Activated B cell treated with CpG ODN at 0.5 μM for 24 hours (primary cell): ENCODE data around the gene GDF9. TPM values are rescaled to one million over a fixed set of nuclear protein-coding genes. Genes with fewer than 3 reads are reported as not detected.
A peak's percentile ranks its signal among the peaks of the same experiment; 100 is the strongest.

ENCODE experiments used
- ATAC-seq: fragments of 200-7000 bp; cut with Tn5 transposase; one replicate; pipeline ENCODE4 v1.10.0; 2021; ENCODE audit warnings: low read depth, mild to moderate bottlenecking, moderate library complexity
- CTCF ChIA-PET: fragments of 350-600 bp; sonication (Branson Sonifier 250); formaldehyde crosslinking; loops from one replicate; lab custom pipeline; 2021; ENCODE audit warnings: antibody characterized with exemption; lab: Charles Lee
- POLR2A ChIA-PET: fragments of 350-600 bp; sonication (Branson Sonifier 250); formaldehyde crosslinking; loops from one replicate; lab custom pipeline; 2021; ENCODE audit warnings: antibody characterized with exemption; lab: Charles Lee
- DNase-seq: peaks from one replicate; pipeline ENCODE4 v3.0.0; 2022
- H3K27ac Mint-ChIP-seq: one replicate; pipeline ENCODE4 v1.8.0; 2020; ENCODE audit warnings: mixed read lengths
- H3K27me3 Mint-ChIP-seq: one replicate; pipeline ENCODE4 v1.8.0; 2021; ENCODE audit warnings: mixed read lengths
- H3K36me3 Mint-ChIP-seq: one replicate; pipeline ENCODE4 v1.8.0; 2021; ENCODE audit warnings: low read depth, mixed read lengths
- H3K4me1 Mint-ChIP-seq: one replicate; pipeline ENCODE4 v1.8.0; 2021; ENCODE audit warnings: mixed read lengths
- H3K4me3 Mint-ChIP-seq: one replicate; pipeline ENCODE4 v1.8.0; 2020; ENCODE audit warnings: mild to moderate bottlenecking, mixed read lengths
- H3K9me3 Mint-ChIP-seq: one replicate; pipeline ENCODE4 v1.8.0; 2020; ENCODE audit warnings: mixed read lengths
- intact Hi-C: fragments of 100-400 bp; cut with micrococcal nuclease; formaldehyde crosslinking; loops from one replicate; pipeline ENCODE4 v1.15.1; 2024
- total RNA-seq: library from RNA; stranded (reverse); gene quantifications from 2 replicates; pipeline ENCODE4 v1.2.3, GENCODE V29; 2022
- TF ChIP-seq, protein P1 (sequence below): fragments of 200-600 bp; IDR thresholded peaks from one replicate; pipeline ENCODE4 v1.8.0; 2022; ENCODE audit warnings: antibody characterized with exemption, mild to moderate bottlenecking

GDF9 gene
- total RNA-seq, 1 donor from 2014 or later, result 0.29 TPM

DNA sequence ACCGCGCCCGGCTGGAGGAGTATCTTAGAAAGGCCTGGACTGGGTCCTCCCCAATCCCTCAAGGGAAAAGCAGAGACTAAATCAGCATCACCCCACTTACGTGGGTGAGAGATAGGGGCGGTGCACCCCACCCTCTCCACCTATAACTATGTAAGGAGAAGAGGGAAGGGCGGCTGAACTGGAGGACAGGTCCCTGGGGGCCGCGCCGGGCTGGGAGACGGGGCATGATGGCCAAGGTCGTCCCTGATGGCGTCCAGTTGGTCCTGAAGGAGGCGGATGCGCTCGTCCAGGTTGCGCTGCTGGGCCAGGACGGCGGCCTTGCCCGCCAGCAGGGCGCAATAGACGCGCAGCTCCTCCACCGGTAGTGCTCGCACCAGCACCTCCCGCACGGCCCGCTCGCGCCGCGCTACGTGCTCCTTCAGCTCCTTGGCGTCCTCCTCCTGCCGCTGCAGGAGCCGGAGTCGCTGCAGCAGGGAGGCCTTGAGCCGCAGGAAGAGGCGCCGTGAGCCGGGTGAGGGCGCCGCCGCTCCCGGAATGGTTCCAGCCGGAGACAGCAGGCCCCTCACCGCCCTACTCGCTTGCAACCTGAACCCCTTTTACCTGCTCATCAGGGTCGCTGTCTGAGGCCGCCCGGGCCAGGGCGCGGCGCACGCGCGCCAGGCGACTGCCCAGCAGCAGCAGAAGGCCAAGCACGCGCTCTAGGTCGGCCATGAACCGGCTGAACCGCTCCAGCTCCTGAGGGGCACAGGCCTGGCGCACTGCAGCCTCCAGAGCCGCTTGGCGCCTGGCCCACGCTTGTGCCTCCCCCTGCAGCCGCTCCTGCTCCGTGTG, 43.4 kb downstream of the GDF9 start:
- no peaks in the 10 kb centered on the region for H3K9me3 Mint-ChIP-seq
- ATAC-seq (no peak), DNase-seq (no peak)
- H3K27me3 Mint-ChIP-seq, result peaks cover 40% of the 10 kb centered on the region
- TF ChIP-seq, protein P1, sequence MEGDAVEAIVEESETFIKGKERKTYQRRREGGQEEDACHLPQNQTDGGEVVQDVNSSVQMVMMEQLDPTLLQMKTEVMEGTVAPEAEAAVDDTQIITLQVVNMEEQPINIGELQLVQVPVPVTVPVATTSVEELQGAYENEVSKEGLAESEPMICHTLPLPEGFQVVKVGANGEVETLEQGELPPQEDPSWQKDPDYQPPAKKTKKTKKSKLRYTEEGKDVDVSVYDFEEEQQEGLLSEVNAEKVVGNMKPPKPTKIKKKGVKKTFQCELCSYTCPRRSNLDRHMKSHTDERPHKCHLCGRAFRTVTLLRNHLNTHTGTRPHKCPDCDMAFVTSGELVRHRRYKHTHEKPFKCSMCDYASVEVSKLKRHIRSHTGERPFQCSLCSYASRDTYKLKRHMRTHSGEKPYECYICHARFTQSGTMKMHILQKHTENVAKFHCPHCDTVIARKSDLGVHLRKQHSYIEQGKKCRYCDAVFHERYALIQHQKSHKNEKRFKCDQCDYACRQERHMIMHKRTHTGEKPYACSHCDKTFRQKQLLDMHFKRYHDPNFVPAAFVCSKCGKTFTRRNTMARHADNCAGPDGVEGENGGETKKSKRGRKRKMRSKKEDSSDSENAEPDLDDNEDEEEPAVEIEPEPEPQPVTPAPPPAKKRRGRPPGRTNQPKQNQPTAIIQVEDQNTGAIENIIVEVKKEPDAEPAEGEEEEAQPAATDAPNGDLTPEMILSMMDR, result no peak
- H3K27ac Mint-ChIP-seq, result no peak overlapping the region
- peaks cover 12% of the 10 kb centered on the region for H3K4me1 Mint-ChIP-seq
- ChIA-PET POLR2A (no interaction called here), CTCF (no interaction called here)
- no peaks in the 10 kb centered on the region for H3K36me3 Mint-ChIP-seq
- intact Hi-C loops, result no loop called here
- no peak overlapping the region for H3K4me3 Mint-ChIP-seq

GRCh38 chr5:132821791-132822190, 44.5 kb downstream of the GDF9 start:
- DNase-seq, result no peak
- H3K27ac Mint-ChIP-seq, result no peak overlapping the region
- POLR2A ChIA-PET, result no interaction called here
- H3K36me3 Mint-ChIP-seq, result no peaks in the 10 kb centered on the region
- H3K4me3 Mint-ChIP-seq, result no peak overlapping the region
- H3K27me3 Mint-ChIP-seq, result peaks cover 31% of the 10 kb centered on the region
- ATAC-seq, result no peak
- TF ChIP-seq, protein P1, result no peak
- CTCF ChIA-PET, result interaction anchor here (2.1 to 3.6 kb wide), 3 partner anchors 13 to 435 kb away, joined by 6 to 31 read pairs (median 9); partner anchors contain the start of gene IRF1
- peaks cover 12% of the 10 kb centered on the region for H3K4me1 Mint-ChIP-seq
- H3K9me3 Mint-ChIP-seq, result no peaks in the 10 kb centered on the region
- intact Hi-C loops, result loop anchor here (2.0 kb wide), 2 partner anchors 75 to 321 kb away; partner anchors contain the start of gene CCNI2

DNA sequence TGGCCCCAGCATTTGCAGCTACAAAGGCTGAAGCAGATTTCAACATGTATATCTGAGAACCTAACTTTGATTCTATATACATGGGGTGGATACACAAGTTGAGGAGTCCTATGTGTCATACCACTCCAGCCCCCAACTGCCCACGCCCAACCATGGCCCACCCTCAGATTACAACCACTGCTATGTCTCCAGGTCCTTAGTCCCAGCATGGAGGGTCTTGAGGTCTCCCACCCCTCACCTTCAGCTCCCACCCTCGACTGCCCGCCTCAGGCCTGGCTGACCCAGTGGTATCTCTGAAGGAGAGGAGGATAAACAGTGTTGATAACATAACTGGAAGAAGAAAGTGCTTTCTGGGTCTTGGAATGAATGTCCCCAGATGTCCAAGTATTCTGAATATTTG, 44.9 kb downstream of the GDF9 start:
- Mint-ChIP-seq H3K36me3 (no peaks in the 10 kb centered on the region), H3K27me3 (peaks cover 27% of the 10 kb centered on the region), H3K9me3 (no peaks in the 10 kb centered on the region), H3K4me1 (peaks cover 12% of the 10 kb centered on the region), H3K4me3 (no peak overlapping the region), H3K27ac (no peak overlapping the region)
- ChIA-PET POLR2A (no interaction called here), CTCF (interaction anchor here (1.2 to 3.6 kb wide), 8 partner anchors 14 to 583 kb away, joined by 3 to 31 read pairs (median 8); partner anchors contain the start of gene IRF1)
- intact Hi-C loops, result loop anchor here (2.0 kb wide), 2 partner anchors 75 to 321 kb away; partner anchors contain the start of gene CCNI2
- DNase-seq (no peak), ATAC-seq (no peak)
- TF ChIP-seq, protein P1, result no peak

DNA sequence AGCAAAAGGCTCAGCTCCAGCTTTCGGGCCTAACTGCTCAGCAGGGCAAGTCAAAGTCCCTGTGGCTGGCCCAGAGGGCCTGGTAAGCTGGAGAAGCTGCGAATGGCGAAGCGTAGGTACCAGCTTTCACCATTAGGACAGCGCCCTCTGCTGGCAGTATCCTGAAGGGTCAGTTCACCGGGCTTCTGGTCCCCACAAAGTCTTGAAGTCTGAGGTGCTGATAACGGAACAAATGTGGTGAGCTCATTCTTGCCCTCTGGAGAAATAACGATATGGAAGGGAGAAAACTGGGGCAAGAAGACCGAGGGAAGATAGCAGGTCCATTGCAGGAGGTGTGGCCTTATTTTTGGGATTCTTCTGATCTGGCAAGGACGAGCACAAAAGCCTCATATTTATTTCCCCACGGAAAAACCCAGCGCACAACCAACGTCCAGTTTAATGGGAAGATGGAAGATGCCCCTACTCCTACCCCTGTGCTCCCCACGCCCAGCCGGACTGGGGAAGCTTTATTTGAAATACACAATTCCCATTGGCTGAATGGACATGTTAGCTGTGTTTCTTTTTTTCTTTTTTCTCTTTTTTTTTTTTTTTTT, 46.0 kb downstream of the GDF9 start:
- TF ChIP-seq, protein P1, result no peak
- intact Hi-C loops, result loop anchor here (1.0 to 2.0 kb wide), 7 partner anchors 73 to 548 kb away; partner anchors contain the start of genes CCNI2 and KIF3A
- DNase-seq (peak; percentile 70), ATAC-seq (peak; percentile 89)
- ChIA-PET POLR2A (interaction anchor here (0.6 to 0.7 kb wide), 4 partner anchors 8 to 166 kb away, joined by 3 to 6 read pairs (median 4); no protein-coding TSS in a partner anchor), CTCF (interaction anchor here (0.7 to 3.6 kb wide), 28 partner anchors 9 to 582 kb away, joined by 3 to 31 read pairs (median 4); partner anchors contain the start of genes CCNI2, IRF1 and KIF3A)
- Mint-ChIP-seq H3K9me3 (no peaks in the 10 kb centered on the region), H3K27me3 (peaks cover 27% of the 10 kb centered on the region), H3K4me3 (peak overlapping the region; percentile 38), H3K36me3 (no peaks in the 10 kb centered on the region), H3K27ac (no peak overlapping the region), H3K4me1 (peaks cover 12% of the 10 kb centered on the region)
